ENCODE data around the gene CRB1.

- TF ChIP-seq, protein P1, sequence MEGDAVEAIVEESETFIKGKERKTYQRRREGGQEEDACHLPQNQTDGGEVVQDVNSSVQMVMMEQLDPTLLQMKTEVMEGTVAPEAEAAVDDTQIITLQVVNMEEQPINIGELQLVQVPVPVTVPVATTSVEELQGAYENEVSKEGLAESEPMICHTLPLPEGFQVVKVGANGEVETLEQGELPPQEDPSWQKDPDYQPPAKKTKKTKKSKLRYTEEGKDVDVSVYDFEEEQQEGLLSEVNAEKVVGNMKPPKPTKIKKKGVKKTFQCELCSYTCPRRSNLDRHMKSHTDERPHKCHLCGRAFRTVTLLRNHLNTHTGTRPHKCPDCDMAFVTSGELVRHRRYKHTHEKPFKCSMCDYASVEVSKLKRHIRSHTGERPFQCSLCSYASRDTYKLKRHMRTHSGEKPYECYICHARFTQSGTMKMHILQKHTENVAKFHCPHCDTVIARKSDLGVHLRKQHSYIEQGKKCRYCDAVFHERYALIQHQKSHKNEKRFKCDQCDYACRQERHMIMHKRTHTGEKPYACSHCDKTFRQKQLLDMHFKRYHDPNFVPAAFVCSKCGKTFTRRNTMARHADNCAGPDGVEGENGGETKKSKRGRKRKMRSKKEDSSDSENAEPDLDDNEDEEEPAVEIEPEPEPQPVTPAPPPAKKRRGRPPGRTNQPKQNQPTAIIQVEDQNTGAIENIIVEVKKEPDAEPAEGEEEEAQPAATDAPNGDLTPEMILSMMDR (IDR thresholded peaks at IDR 0.05 in 4 of 5, conservative IDR thresholded peaks at IDR 0.05 in 1 of 5) = no peak
- TF ChIP-seq POLR2A (IDR thresholded peaks at IDR 0.05) = no peak
These were observed 170.1 kb downstream of the CRB1 start for GRCh38 chr1:197438010-197438790.
